Ovary (tissue), 3 donors: ENCODE measurements around the gene TCF12.

ENCODE experiments used
- CTCF ChIP-seq, 3 donors: fragments of 450-650 bp in 2 of 3; fragments of 200-600 bp in 1 of 3; IDR thresholded peaks; one replicate each; pipeline versions ENCODE4 v1.5.1 to v1.8.0; 2016 to 2022; ENCODE audit warnings: antibody characterized with exemption in 3 of 3, mild to moderate bottlenecking in 1 of 3
- POLR2A ChIP-seq: fragments of 450-650 bp; IDR thresholded peaks from one replicate; pipeline ENCODE4 v1.6.1; 2017; ENCODE audit warnings: antibody characterized with exemption, mild to moderate bottlenecking, moderate library complexity
- donor health status: DM: no; HTN: no; CAD: no.

GRCh38 chr15:57281321-57281720 is 362.9 kb downstream of the TCF12 start:
- no peak for TF ChIP-seq CTCF (IDR thresholded peaks at IDR 0.05)
- TF ChIP-seq POLR2A = no peak
